ENCODE measurements around the gene SAG. TPM values are rescaled to one million over a fixed set of nuclear protein-coding genes. Genes with fewer than 3 reads are reported as not detected.
A peak's percentile ranks its signal among the peaks of the same experiment; 100 is the strongest.
"Not testable (repeated sequence)": the region's sequence is repeated elsewhere in the genome, so short reads cannot be mapped to it uniquely, and the experiment has no call there.

Gene SAG
- total RNA-seq, 1 donor from 2014 or later: not detected

DNA sequence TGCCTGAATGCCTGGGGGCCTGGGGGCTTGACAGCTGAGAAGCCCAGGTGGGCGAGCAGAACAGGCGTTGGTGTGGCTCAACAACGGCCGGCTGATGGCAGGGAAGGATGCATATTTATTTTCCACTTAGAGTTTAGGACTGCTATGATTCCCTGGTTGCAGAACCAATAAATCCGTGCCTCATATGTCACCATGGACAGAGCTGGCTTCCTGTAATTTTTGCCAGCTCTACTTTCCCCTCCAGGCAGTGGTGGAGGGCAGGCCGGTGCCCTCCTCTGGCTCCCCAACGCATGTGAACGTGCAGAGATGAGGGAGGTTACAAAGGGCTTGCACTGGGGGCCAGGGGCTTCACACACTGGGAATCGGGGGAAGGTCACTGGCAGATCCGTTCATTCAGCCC is 18.2 kb downstream of the SAG start:
- intact Hi-C loops (cut with DNase I): no loop called here
- DNase-seq (ENCODE audit: low spot score): no peak

GRCh38 chr2:233326500-233326899 is 18.9 kb downstream of the SAG start:
- intact Hi-C loops (cut with DNase I): no loop called here
- DNase-seq (ENCODE audit: low spot score): no peak

- DNase-seq (ENCODE audit: low spot score): no peak
- intact Hi-C loops (cut with DNase I): no loop called here
These were observed 21.3 kb downstream of the SAG start for GRCh38 chr2:233328922-233329321.

DNA sequence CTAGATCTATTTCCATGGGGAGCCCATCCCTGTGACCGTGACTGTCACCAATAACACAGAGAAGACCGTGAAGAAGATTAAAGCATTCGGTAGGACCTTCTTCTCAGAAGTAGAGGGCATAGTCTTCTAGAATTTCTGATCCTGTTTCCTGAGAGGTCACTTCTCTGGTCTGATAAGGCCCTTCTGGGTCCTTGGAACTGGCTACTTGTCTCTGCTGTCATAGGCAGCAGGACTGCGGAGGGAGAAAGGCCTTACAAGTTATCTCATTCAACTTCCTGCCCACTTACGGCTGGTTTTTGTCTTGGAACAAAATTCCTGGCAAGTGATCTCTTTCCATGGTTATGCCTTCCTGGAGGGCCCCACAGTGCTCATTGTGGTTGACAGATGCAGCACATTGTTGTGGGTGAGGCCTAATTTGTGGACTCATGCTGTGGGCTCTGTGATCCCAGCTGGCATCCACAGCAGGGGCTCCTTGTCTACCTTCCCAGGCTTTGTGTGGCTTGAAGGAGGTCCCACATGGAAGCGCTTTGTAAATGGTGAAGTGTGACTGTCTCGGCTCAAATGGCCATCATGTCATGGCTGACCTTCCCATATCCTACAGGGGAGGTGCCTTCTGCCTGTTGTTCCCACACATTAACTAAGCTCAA is 22.0 kb downstream of the SAG start:
- intact Hi-C loops (cut with DNase I): no loop called here
- no peak for DNase-seq (ENCODE audit: low spot score)

DNA sequence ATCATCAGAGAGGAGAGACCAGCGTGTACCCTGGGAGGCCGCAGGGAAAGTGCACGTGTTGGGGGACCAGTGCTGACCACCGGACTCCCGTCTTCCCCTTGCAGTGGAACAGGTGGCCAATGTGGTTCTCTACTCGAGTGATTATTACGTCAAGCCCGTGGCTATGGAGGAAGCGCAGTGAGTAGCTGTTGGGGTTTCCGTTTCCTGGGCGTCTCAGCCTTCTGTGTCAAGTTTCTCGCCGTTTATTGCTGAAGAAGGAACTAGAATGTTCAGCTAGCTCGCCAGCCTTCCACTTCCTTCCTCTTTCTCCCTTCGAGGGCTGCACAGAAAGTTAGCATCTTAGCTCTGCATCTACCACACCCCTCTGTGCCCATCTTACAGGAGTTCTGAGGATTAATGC is 23.9 kb downstream of the SAG start:
- intact Hi-C loops (cut with DNase I): no loop called here
- peak; percentile 93 for DNase-seq (ENCODE audit: low spot score)

DNA sequence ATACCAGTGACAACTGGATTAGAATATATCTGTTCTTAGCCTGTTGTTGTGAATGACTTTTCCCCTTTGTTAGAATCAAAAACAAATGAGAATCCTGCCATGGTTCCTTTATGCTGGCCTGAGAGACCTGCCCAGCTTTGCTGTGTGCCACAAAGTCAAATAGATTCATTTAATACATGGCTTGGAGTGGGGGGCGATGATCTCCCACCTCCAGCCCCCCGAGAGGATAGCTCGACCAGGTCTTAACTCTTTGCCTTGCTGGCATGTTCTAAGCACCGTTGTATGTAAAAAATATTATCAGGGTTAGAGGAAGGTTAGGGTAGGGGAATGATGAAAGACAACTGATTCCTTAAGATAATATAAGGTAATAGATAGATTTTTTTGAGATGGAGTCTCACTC is 24.5 kb downstream of the SAG start:
- intact Hi-C loops (cut with DNase I): no loop called here
- no peak for DNase-seq (ENCODE audit: low spot score)

DNA sequence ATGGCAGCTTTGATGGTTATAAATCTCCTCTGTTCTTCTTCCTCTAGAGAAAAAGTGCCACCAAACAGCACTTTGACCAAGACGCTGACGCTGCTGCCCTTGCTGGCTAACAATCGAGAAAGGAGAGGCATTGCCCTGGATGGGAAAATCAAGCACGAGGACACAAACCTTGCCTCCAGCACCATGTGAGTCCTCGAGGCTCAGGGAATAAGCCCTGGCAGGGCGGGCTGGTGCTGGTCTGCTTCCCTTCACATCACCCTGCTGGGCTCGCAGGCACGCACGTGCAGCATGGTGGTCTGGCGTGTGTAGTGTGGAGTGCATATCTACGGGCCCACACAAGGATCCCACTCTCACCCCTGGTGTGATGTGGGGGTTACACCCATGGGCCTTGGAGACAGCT is 27.3 kb downstream of the SAG start:
- DNase-seq (ENCODE audit: low spot score): peak; percentile 70
- intact Hi-C loops (cut with DNase I): no loop called here

- intact Hi-C loops (cut with DNase I): not testable (repeated sequence)
- peak; percentile 24 for DNase-seq (ENCODE audit: low spot score)
These were observed 28.5 kb downstream of the SAG start for GRCh38 chr2:233336091-233336490.

DNA sequence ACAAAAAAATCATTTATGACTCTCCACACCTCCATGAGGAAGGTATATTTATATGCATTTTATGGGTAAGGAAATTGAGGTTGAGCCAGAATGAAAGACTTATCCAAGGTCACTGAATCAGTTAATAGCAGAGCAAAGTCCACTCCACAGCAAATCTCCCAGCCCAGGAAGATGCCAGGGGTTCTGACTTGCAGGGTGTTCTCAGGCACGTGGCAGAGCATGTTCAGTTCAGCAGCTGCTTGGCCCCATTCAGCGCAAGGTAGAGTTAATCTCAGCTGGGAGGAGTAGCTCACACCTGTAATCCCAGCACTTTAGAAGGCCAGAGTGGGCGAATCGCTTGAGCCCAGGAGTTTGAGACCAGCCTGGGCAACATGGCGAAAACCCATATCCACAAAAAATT is 28.9 kb downstream of the SAG start:
- DNase-seq (ENCODE audit: low spot score): peak; percentile 55
- intact Hi-C loops (cut with DNase I): no loop called here

DNA sequence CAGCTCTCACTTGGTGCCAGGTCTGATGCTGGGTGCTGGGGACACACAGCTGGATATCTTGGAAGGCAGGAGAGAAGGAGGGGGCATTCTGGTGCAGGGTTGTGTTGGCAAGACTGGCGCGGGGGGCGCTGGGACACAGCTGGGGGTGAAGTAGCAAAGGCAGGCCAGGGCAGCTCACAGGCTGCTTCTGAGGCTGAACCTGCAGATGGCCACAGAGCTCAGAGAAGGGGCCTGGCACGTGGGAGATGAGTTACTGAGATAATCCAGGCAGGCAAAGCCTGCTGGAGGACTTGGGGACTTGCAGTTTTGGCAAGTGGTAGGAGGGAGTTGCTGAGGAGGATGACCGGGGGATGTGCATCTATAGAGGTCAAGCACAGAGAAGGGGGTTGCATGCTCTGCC is 30.4 kb downstream of the SAG start:
- intact Hi-C loops (cut with DNase I): no loop called here
- DNase-seq (ENCODE audit: low spot score): peak; percentile 70

GRCh38 chr2:233338812-233339368 is 31.3 kb downstream of the SAG start:
- intact Hi-C loops (cut with DNase I): no loop called here
- no peak for DNase-seq (ENCODE audit: low spot score)

DNA sequence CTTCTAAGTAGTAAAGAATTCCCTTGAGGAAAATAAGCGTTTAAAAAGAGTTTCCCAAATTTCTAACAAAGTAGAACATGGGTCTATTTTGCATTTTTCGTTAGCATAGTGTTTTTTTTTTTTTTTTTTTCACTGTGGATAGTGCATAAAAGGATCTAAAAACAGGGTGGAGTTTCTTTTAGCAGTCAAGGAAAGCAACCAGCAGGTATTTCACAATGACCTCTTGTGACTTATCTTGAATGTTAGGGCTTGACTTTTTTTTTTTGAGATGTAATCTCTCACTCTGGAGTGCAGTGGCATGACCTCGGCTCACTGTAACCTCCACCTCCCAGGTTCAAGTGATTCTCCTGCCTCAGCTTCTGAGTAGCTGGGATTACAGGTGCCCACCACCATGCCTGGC is 31.8 kb downstream of the SAG start:
- no peak for DNase-seq (ENCODE audit: low spot score)
- intact Hi-C loops (cut with DNase I): no loop called here

GRCh38 chr2:233341296-233341695 is 33.7 kb downstream of the SAG start:
- intact Hi-C loops (cut with DNase I): no loop called here

DNA sequence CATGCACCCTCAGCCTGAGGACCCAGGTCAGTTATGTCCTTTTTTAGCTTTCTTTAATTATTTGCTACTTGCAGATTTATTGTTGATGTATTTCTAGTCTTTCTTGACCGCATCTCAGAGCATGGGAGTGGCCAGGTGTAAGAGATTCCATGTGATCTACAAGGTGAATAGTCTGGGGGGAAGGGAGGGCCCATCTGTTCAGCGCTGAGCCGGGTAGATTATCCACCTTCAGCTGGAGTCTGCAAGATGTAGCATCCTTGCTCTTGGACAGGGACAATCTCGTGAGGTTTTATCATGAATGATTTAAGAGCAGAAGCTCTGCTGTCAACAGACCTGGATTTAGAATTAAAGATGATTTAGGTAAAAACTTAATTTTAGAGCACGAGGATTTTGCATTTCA is 34.7 kb downstream of the SAG start:
- no peak for DNase-seq (ENCODE audit: low spot score)
- intact Hi-C loops (cut with DNase I): no loop called here

More at GRCh38 chr2:233341296-233341695, 33.7 kb downstream of the SAG start:
- no peak for DNase-seq (ENCODE audit: low spot score)

GRCh38 chr2:233343171-233343705 is 35.6 kb downstream of the SAG start:
- intact Hi-C loops (cut with DNase I): no loop called here
- DNase-seq (ENCODE audit: low spot score): peak; percentile 62

DNA sequence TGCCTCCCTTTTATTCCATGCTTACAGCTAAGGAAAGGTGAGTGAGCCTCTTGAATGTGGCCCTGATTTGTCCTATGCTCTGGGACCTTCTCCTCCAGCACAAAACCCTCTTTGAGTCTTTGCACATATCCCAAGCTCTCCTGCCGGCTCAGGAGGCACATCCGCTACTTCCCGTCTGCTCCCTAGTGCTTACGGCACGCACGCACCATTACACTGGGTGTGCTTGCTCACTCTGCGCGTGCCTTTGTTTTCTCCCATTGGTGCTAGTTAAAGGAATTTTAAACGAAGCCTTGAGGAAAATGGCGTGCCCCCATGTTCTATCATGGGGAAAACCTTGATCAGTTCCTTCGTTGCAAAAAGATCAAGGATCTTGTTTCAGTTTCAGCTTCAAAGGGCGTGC is 38.8 kb downstream of the SAG start:
- DNase-seq (ENCODE audit: low spot score): no peak
- intact Hi-C loops (cut with DNase I): no loop called here

DNA sequence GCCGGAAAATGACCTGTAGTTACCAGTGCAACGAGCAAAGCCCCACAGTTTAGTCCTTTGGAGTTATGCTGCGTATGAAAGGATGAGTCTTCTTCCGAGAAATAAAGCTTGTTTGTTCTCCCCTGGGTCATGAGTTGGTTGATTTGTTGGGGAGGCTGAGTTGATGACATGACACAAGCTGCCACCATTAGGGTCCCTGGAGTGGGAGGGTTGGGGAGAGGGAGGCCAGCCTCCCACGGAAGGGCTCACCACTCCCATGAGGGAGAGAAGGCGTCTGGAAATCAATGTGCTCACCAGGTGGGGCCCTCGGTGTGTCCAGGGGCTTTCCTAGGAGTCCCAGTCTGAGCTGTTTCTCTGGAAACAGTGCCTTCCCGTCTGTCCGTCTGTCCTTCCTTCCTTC is 39.3 kb downstream of the SAG start:
- peak; percentile 22 for DNase-seq (ENCODE audit: low spot score)
- intact Hi-C loops (cut with DNase I): no loop called here

DNA sequence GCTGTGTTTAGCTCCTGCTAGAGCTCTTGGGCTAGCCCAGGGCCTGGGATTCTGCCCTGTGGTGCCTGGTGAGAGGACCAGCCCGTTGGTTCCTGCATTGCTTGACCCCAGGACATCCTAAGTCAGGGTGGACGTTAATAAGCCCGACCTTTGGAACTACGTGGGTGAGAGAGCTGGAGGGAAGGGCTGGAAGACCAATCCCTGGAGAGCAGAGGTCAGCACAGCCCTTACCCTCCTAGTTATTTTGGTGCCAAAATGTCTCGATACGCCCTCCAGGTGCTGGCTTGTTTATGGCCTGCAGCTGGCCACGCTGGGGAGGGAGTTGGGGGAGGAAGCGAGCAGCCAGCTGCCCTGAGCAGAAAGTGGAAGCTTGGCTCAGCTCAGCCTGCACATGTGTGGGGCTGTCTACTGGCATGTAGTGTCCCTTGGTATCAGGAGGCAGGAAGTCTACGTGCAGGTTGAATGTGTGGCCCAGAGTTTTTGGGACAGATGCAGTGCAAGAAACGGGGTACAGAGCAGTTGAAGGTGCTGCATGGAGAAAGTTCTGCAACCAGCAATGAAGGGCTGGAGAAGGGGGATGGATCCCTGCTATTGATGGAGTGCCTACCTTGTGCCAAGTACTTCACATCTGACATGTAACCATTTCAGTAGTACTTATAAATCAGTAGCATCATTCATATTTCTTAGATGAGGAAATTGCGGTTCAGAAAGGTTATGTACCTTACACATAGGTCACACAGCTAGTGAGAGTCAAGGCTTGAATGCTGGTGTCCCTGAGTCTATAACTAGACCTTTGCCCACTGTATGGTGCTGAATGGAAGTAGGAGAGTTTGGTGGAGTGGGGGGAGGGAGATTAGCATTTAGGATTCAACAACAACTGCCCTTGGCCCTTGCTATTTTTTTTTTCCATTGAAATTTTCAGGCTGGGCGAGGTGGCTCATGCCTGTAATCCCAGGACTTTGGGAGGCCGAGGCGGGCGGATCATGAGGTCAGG is 41.7 kb downstream of the SAG start:
- intact Hi-C loops (cut with DNase I): no loop called here
- DNase-seq (ENCODE audit: low spot score): peak; percentile 80

GRCh38 chr2:233350708-233351107 is 43.1 kb downstream of the SAG start:
- peak; percentile 63 for DNase-seq (ENCODE audit: low spot score)
- intact Hi-C loops (cut with DNase I): no loop called here

DNA sequence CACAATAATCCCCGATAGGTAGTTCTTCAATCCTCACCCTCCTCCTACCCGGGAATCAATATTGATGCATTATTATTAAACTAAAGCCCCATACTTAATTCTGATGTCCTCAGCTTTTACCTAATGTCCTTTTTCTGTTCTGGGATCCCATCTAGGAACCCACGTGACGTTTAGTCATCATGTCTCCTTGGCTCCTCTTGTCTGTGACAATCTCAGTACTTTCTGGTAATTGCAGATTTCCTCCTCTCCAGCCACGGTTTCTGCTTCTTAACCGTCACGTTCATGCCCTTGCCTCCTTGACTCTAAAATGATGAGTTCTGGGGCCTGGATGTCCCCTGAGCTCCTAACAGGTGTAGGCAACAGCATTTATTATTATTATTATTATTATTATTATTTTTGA is 43.8 kb downstream of the SAG start:
- DNase-seq (ENCODE audit: low spot score): peak; percentile 1
- intact Hi-C loops (cut with DNase I): no loop called here
